ENCODE results near the gene MTCH1.
"Not testable (repeated sequence)": the region's sequence is repeated elsewhere in the genome, so short reads cannot be mapped to it uniquely, and the experiment has no call there.

The MTCH1 gene

DNA sequence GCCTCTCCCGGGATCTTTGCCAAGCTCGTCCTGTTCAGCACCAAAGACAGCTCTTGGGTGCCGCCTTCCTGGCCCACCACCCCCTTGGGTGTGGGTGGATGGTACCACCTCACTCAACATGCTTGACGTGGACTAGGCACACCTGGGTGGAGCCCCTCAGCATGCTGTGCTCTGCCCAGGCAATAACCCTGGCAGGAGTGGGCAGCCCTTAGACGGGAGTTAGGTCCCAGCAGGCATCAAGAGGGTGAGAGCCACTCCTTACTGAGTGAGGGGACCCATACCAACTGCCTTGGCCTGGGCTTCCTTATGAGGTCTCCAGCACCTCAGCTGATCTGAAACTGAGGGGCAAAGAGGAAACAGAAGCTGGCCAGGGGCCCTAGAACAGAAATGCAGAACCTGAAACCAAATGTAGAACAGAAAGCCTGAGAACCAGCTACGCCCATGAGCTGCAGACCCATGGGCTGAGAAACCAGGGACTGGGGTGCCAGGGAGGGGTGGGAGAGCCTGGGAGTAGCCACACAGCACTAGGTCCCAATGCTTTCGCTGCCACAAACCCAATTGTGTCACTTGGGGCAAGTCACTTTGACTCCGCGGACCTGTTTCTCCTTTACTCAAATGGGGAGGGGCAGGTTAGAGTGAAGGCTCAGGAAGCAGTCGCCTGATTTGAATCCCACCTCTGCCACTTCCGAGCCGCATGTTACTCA lies 21.5 kb upstream of the MTCH1 start:
- Mint-ChIP-seq H3K36me3 (peaks cover 31% of the 10 kb centered on the region), H3K4me3 (peak overlapping the region; percentile 97), H3K4me1 (peaks cover 70% of the 10 kb centered on the region), H3K27ac (peak overlapping the region; percentile 94), H3K27me3 (no peaks in the 10 kb centered on the region), H3K9me3 (no peaks in the 10 kb centered on the region)
- peak; percentile 75 for ATAC-seq

DNA sequence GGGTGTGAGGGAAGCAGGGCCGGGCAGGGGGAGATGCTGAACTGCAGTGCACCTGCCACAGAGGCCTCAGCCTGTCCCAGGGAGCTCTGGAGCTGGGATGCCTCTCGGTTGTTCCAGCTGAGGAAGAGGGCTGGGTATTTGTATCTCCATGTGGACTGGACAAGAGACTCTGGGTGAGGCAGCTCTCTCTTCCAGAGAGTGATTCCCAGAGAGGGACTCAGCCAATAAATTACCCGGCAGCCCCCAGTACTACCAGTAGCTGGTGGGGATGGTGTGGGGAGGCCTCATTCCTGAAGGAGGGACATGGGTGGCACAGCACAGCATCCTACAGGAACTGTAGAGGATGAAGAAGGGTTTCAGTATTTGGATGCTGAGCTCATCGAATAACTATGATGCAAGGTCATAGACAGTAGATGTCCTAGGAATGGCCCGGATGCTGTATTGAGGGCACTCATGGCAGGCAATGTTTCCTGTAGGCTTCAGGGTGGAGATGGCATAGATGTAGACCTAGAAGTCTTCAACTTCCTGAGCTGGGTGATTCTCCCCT lies 20.9 kb upstream of the MTCH1 start:
- Mint-ChIP-seq H3K27me3 (no peaks in the 10 kb centered on the region), H3K4me1 (peaks cover 75% of the 10 kb centered on the region), H3K27ac (peak overlapping the region; percentile 94), H3K4me3 (peak overlapping the region; percentile 97), H3K9me3 (no peaks in the 10 kb centered on the region), H3K36me3 (peaks cover 28% of the 10 kb centered on the region)
- ATAC-seq: no peak

DNA sequence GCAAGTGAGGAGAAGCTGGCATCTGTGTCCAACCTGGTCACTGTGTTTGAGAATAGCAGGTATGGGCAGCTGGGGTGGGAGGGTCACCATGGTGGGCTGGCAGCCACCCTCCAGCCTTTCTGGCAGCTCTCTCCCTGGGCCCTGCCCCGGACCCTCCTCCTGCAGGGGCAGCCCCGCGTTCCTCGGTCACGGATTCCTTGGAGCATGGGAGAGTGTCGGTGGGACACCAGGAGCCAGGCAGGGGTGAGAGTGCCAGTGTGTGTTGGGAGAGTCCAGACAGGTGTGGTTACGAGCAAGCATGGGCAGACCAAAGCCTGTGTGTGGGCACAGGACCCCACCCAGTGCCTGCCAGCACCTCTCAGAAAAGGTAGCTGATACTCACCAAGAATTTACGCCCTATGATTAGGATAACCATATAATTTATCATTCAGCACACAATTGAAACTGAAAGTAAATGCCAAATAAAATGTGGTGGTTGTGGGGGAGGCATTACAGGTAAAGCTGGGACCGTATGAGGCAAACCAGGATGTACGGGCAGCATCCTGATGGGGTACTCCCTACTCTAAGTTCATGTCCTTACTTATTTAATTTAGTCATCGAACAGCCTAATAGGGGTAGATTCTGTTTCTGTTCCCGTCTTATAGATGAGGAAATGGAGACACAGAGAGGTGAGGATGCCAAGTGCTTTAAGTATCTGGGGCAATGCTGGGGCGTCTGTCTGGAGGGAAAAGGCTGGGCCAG lies 20.0 kb upstream of the MTCH1 start:
- peaks cover 23% of the 10 kb centered on the region for H3K36me3 Mint-ChIP-seq

DNA sequence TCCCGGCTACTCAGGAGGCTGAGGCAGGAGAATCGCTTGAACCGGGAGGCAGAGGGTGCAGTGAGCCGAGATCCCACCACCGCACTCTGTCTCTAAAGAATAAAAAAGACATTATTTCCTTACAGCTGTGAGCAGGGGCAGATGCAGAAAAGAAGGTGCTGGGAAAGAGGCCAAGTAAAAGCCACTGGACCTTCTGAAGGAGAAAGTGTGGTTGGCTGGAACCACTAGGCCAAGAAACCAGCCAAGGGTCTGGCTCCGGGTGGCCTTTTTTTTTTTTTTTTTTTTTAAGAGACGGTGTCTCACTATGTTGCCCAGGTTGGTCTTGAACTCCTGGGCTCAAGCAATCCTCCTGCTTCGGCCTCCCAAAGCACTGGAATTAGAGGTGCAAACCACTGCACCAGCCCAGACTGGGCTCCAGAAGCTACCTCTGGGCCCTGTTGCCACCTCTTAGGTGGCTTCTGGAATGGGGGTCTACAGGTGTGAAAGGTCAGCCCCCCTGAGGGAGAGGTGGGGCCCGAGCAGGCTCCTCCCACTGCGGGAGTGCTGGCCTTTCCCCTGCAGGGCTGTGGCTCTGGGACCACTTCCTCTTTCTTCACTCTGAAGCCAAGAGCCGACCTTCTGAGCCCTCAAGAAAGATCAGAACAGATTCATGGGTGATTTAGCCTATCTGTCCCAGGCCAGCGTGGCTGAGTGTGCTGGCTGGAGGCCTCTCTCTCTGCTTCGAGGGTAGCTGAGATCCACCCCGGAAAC lies 19.2 kb upstream of the MTCH1 start, which contains the start of gene FGD2:
FGD2 (plus strand) TSS at position 595 of the 750 bp plus-strand sequence. CDS start 163 bp downstream, outside the sequence.
- H3K27me3 Mint-ChIP-seq: no peaks in the 10 kb centered on the region
- H3K4me3 Mint-ChIP-seq: peak within 1 kb of the TSS; percentile 97
- peaks cover 68% of the 10 kb centered on the region for H3K4me1 Mint-ChIP-seq
- no peaks in the 10 kb centered on the region for H3K9me3 Mint-ChIP-seq
- peak within 1 kb of the TSS; percentile 94 for H3K27ac Mint-ChIP-seq
- ATAC-seq: peak; percentile 88
- peaks cover 16% of the 10 kb centered on the region for H3K36me3 Mint-ChIP-seq

More for the DNA sequence above, 20.0 kb upstream of the MTCH1 start:
- no peaks in the 10 kb centered on the region for H3K27me3 Mint-ChIP-seq
- H3K9me3 Mint-ChIP-seq: no peaks in the 10 kb centered on the region
- ATAC-seq: peak; percentile 34
- peaks cover 75% of the 10 kb centered on the region for H3K4me1 Mint-ChIP-seq
- peak overlapping the region; percentile 94 for H3K27ac Mint-ChIP-seq
- peak overlapping the region; percentile 97 for H3K4me3 Mint-ChIP-seq

DNA sequence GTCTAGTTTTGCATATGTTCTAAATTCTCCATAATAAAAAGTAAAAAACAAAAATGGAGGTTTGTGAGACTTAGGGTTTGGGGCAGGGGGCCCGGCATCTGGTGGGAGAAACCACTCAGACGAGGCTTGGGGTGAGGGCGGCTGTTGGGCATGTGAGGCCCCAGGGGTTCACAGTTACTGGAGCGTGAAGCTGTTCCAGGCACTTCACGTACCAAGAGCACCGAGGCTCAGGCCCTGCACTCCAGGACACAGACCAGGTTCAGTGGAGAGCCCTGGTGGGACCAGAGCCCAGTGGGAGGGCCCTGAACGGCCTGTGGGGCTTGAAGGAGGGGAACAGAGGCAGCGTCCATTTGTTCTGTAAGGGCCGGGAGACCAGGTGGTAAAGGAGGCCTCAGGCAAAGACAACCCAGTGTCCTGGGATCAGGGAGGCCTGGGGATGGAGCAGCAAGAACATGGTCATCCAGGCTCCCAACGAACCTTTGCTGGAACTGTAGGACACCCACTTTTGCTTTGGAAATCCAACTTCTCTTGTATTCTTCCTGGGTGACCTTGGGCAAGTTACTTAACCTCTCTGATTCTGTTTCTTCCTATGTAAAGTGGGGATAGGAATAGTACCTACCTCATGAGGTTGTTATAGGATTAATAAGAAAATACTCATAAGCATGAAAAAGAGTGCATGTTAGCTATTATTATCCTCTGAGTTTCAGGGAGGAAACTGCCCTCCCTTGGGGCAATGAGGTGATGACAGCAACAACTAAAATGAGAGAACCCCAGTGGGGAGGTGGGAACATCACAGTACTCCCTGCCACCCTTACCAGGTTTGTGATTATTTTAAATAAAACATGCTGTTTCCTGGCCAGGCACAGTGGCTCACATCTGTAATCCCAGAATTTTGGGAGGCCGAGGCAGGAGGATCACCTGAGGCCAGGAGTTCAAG lies 18.3 kb upstream of the MTCH1 start:
- peaks cover 12% of the 10 kb centered on the region for H3K36me3 Mint-ChIP-seq
- peak overlapping the region; percentile 61 for H3K4me3 Mint-ChIP-seq
- ATAC-seq: peak; percentile 73
- no peaks in the 10 kb centered on the region for H3K27me3 Mint-ChIP-seq
- peak overlapping the region; percentile 94 for H3K27ac Mint-ChIP-seq
- no peaks in the 10 kb centered on the region for H3K9me3 Mint-ChIP-seq
- peaks cover 73% of the 10 kb centered on the region for H3K4me1 Mint-ChIP-seq

DNA sequence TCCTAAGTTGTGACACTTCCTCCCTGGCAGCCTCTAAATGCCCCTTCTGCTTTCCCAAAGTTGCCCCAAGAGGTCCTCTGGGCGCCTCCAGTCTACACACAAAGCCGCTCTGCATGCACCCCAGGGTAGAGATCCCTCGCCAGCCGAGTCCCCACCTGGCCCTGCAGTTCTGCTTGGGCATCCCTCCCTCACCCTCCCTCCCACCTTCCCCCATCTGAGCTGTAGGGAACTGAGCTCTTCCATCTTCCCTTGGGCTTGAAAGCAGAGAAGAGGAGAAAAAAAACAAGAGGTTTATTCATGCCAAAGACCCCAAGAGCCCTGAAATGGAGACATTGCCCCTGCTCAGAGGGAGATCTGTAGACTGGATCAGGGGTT lies 13.7 kb upstream of the MTCH1 start:
- peaks cover 37% of the 10 kb centered on the region for H3K4me1 Mint-ChIP-seq
- H3K27ac Mint-ChIP-seq: no peak overlapping the region
- no peak overlapping the region for H3K4me3 Mint-ChIP-seq
- no peak for ATAC-seq
- H3K36me3 Mint-ChIP-seq: no peaks in the 10 kb centered on the region
- no peaks in the 10 kb centered on the region for H3K27me3 Mint-ChIP-seq
- H3K9me3 Mint-ChIP-seq: no peaks in the 10 kb centered on the region

DNA sequence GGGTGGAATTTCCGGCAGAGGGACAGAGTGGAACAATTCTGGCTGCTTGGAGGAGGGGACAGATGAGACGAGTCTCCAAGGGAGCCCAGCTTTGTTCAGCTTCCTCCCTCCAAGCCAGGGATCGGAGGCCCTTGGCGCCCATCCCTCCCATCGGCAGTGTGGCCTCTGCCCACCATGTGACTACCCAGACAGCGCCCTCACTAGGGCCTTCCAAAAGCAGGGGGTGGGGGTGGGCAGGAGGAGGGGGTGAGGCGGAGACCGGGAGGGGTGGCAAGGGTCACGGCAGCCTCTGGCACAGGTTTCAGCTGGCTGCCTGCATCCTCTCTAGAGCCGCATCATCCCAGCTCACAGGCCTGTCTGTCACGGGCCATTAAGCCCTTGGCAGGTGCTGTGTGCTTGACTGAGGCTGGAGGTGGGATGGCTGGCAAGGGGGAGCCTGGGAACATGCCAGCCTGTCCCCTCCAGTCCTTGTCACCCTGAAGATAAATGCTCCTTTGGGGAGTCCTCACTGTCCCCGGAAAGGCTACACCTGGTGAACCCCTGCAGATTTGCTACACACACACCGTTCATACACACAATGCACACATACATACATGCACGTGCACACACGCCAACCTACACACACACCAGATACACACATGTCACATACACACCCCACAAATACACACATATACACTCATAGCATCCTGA lies 13.2 kb upstream of the MTCH1 start:
- Mint-ChIP-seq H3K4me1 (peaks cover 32% of the 10 kb centered on the region), H3K27me3 (no peaks in the 10 kb centered on the region), H3K27ac (peak overlapping the region; percentile 58), H3K9me3 (no peaks in the 10 kb centered on the region), H3K36me3 (no peaks in the 10 kb centered on the region), H3K4me3 (no peak overlapping the region)
- ATAC-seq: no peak

GRCh38 chr6:36998723-36999038 lies 12.7 kb upstream of the MTCH1 start:
- no peak for ATAC-seq
- Mint-ChIP-seq H3K9me3 (no peaks in the 10 kb centered on the region), H3K27me3 (no peaks in the 10 kb centered on the region), H3K4me1 (peaks cover 27% of the 10 kb centered on the region), H3K27ac (peak overlapping the region; percentile 58), H3K36me3 (no peaks in the 10 kb centered on the region), H3K4me3 (no peak overlapping the region)

DNA sequence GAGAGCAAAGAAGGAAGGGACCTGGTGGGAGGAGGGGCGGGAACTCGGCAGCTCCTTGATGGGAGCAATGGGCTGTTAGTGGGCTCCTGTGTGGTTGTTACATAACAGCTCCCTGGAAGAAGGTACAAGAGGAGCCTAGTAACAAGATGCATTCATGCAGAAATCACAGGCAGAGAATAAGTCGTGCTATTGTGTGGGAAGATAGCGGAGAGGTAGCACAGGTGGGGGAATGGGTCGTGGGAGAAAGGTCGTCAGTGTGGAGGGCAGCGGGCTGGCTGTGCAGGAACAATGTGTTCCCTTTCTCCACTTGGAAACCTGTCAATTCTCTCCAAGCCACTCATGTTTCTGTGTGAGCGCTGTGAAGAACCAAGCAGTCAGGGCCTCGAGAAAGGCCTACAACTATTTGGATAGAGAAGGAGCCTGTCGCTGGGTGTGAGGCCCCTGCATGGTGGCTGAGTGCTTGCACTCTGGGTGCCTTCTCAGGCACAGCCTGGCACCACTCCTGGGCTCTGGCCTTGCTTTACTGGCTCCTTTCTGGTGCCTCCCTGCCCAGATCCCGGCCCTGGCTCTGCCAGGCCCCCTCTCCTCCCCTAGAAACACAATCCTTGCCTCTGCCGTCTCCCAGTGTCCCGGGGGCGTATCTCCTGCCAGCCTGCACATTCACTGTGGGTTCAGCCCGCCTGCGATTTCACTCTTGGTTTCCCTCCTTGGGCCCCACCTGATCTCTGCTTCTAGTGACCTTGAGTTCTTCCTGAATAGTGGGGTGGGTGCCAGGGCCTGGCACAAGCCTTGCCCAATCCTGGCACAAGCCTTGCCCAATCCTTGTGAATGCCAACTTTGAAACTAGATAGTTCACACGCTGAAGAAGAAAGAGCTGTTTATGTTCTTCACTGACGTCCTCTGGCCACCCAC lies 12.1 kb upstream of the MTCH1 start:
- H3K9me3 Mint-ChIP-seq: no peaks in the 10 kb centered on the region
- H3K4me3 Mint-ChIP-seq: no peak overlapping the region
- no peaks in the 10 kb centered on the region for H3K27me3 Mint-ChIP-seq
- peak overlapping the region; percentile 58 for H3K27ac Mint-ChIP-seq
- peaks cover 24% of the 10 kb centered on the region for H3K4me1 Mint-ChIP-seq
- ATAC-seq: no peak
- H3K36me3 Mint-ChIP-seq: no peaks in the 10 kb centered on the region

DNA sequence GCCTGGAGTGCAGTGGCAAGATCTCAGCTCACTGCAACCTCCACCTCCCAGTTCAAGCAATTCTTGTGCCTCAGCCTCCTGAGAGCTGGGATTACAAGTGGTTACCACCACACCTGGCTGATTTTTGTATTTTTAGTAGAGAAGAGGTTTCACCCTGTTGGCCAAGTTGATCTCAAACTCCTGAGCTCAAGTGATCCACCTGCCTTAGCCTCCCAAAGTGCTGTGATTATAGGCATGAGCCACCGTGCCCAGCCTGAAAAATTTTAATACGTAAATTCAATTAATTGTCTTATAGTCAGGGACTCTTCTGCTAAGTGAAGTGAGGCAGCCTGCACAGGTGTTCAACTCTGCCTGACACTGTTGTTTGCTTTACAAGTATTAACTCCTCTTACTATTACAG lies 4.4 kb upstream of the MTCH1 start:
- not testable (repeated sequence) for H3K27me3 Mint-ChIP-seq, H3K36me3 Mint-ChIP-seq, H3K4me3 Mint-ChIP-seq, ATAC-seq, H3K9me3 Mint-ChIP-seq, H3K27ac Mint-ChIP-seq
- peaks cover 12% of the 10 kb centered on the region for H3K4me1 Mint-ChIP-seq

GRCh38 chr6:36989264-36989663 lies 3.3 kb upstream of the MTCH1 start:
- Mint-ChIP-seq H3K36me3 (no peaks in the 10 kb centered on the region), H3K9me3 (no peaks in the 10 kb centered on the region), H3K4me3 (no peak overlapping the region), H3K4me1 (peaks cover 12% of the 10 kb centered on the region), H3K27ac (no peak overlapping the region), H3K27me3 (no peaks in the 10 kb centered on the region)
- no peak for ATAC-seq

- Mint-ChIP-seq H3K4me1 (peaks cover 19% of the 10 kb centered on the region), H3K36me3 (peaks cover 5% of the 10 kb centered on the region), H3K27ac (no peak overlapping the region), H3K9me3 (no peaks in the 10 kb centered on the region), H3K27me3 (no peaks in the 10 kb centered on the region), H3K4me3 (peak overlapping the region; percentile 99)
- no peak for ATAC-seq
These were observed 680 bp upstream of the MTCH1 start for GRCh38 chr6:36986704-36987047.

GRCh38 chr6:36985417-36985807 lies 584 bp downstream of the MTCH1 start:
- H3K36me3 Mint-ChIP-seq: peaks cover 6% of the 10 kb centered on the region
- ATAC-seq: no peak
- H3K27me3 Mint-ChIP-seq: no peaks in the 10 kb centered on the region
- no peaks in the 10 kb centered on the region for H3K9me3 Mint-ChIP-seq
- H3K4me1 Mint-ChIP-seq: peaks cover 31% of the 10 kb centered on the region
- H3K27ac Mint-ChIP-seq: no peak overlapping the region
- no peak overlapping the region for H3K4me3 Mint-ChIP-seq
